Stomach (tissue), 4 donors: ENCODE measurements around the gene PGBD5.

Experiments used
- CTCF ChIP-seq, 7 experiments: fragments of 450-650 bp in 4 of 7; fragments of 200-600 bp in 3 of 7; sonication (generic) in 3 of 7; IDR thresholded peaks; one replicate each; pipeline ENCODE4 v1.5.1; 2016 to 2019; ENCODE audit warnings: antibody characterized with exemption in 7 of 7, control low read depth in 2 of 7, mild to moderate bottlenecking in 1 of 7
- EP300 ChIP-seq: sonication (generic); formaldehyde crosslinking; IDR thresholded peaks from one replicate; pipeline ENCODE4 v1.6.1; 2017; ENCODE audit warnings: antibody characterized with exemption
- POLR2A ChIP-seq, 4 donors: fragments of 450-650 bp; IDR thresholded peaks; one replicate each; pipeline ENCODE4 v1.6.1; 2016; ENCODE audit warnings: antibody characterized with exemption in 4 of 4, control low read depth in 2 of 4, mild to moderate bottlenecking in 1 of 4, moderate library complexity in 1 of 4
- POLR2AphosphoS5 ChIP-seq, 3 donors: sonication (generic); formaldehyde crosslinking; IDR thresholded peaks; one replicate each; pipeline ENCODE4 v1.6.1; 2016; ENCODE audit warnings: antibody characterized with exemption in 3 of 3

GRCh38 chr1:230285351-230285750 lies 140.8 kb downstream of the PGBD5 start:
- TF ChIP-seq CTCF (IDR thresholded peaks at IDR 0.05), result no peak
- TF ChIP-seq EP300, result no peak
- TF ChIP-seq POLR2A (IDR thresholded peaks at IDR 0.05), result no peak
- TF ChIP-seq POLR2AphosphoS5 (IDR thresholded peaks at IDR 0.05), result no peak
